Activated CD4-positive, alpha-beta T cell treated with anti-CD3 and anti-CD28 coated beads, Interleukin-2, amount 50 U/mL, for 1 hour (primary cell): ENCODE results near the gene MRPS27.

Experiments
- DNase-seq: peaks from one replicate; pipeline ENCODE4 v3.0.0-alpha.2; 2020

The MRPS27 gene

DNA sequence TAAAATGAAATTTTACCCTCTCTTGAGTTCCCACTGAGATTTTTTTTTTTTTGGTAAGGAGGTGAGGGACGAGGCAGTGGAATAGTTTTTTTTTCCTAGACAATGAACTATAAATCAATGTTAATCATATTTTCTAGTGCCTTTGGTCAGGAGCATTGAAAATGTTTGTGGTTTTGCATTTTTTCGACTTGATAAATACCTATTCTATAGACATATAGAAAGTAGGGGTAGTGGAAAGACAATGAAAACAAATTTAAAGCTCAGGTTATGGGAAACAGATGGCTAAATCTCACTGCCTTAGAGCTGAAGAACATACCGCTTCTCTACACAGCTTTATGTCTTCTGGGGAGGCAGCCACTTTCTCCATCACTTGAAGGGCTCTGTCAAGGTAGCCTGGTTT lies 94.3 kb downstream of the MRPS27 start:
- DNase-seq = no peak

DNA sequence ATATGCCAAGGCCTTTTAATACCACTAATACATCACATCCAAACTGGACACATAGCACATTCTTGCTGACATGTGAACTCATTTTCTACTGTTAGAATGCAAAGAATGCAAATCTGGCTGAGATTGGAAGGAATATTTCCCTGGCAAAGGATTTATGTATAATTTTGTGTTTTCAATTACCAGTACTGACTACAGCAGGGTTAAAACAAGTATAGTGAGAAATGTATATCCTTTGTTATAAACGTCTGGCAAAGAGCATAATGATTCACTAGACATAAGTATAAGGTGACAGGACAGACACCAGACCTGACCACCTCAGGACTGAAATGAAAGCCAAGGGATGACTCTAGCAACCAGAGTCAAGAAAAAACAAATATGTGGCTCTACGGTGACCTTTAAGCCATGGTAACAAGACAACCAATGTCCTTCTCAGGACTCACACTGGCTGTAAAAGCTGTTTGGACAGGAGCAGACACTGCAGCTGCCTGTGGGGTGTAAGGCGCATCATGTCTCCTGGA lies 95.0 kb downstream of the MRPS27 start:
- DNase-seq = no peak

DNA sequence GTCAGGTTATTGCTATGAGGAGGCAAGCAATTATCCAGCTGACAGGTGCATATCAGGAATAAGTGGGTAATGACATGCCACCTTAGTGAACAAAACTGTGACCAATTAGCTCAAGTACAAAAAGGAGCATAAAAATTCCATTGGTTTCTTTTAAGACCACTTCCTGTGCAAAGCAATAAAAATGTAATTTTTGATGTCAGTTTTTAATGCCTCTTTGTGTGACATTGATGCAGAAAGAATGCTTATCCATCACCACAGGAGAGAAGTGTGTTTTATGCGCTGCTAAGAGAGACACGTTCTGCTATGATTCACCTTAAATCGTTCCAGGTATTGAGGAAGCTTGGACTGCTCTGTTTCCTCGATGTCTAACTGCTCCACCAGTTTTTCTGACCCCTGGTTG lies 96.7 kb downstream of the MRPS27 start:
- no peak for DNase-seq

DNA sequence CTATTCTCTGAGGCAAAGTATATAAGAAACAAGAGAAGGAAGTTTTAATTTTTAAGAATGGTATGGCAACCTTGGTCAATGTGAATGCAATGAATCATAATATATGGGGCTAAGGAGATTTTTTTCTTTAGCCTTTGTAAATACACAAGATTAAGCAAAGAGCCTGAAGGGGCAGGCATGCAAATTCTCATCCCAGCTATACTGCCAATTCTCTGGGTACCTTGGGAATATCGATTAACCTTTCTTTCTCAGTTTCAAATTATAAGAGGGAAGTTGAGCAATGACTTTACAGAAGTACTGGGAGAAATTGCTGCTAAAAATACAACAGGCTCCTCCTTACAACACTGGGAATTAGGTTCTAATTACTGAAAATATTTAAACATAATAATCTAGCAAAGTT lies 97.5 kb downstream of the MRPS27 start:
- no peak for DNase-seq

DNA sequence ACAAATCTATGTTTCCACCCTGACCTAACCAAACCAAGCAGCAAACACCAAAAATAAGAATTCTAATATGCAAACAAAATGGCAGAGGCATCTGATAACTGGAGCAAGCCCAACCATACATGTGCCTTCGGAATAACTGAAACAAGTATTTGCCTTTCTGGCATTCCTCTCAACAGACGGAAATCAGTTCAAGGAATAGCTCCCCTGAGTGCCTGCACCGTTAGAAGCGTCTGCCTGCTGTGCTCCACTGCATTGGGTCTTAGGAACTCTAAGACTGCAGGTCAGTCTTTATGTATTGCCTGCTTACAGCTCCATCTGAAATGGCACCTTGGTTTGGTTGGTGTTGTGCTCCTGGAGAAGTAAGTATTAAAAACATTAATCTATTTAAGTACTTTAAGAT lies 98.5 kb downstream of the MRPS27 start:
- no peak for DNase-seq

DNA sequence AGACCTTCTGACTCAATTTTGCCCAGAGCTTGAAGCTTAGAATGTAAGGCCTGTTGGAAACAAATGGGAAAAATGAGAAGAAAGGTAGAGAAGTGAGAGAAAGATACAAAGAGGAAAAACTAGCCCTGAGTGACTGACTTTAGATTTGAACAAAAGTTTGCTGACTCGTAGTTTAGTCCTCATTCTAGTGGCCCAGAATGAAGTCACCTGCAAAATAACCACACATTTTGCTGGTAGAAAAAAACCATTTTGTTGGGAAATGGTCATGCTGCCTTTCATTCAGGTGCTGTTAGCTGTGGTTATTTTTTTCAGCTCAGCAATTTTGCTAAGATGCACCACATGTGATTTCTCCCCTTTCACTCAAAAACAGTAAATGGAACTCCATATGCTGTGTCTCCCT lies 98.9 kb downstream of the MRPS27 start:
- no peak for DNase-seq

DNA sequence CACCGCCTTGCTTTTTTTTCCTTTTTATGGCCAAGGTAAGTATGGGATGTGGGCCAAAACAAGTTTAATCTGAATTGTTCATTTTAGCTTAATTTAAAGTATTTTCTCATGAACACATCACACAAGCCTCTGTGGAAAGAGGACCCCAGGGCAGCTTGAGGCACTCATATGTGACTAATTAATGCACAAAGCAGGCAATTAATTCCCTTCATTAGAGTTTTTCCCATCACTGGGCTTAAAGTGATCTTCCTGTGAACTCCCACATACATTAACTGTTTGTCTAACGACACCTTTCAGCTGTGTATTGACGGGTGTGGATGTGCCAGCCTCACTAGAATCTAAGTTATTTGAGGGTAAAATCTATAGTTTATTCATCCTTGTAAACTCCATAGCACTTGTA lies 103.3 kb downstream of the MRPS27 start:
- DNase-seq = no peak

DNA sequence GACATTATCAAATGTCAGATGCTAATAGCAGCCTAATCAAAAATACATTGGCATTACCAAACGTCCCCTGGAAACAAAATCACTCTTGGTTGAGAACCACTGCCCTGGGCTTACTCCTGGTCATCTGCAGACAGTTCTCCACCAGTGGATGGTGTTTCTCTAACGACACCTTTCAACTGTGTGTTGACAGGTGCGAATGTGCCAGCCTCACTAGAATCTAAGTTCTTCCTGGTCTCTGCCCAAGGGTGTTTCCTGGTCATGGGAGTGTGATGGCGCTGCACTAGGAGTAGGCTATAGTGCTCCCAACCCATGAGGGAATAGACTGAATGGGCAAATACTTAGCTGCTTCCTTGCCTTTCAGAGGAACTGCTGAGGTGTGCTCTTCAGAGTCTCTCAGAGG lies 105.9 kb downstream of the MRPS27 start:
- no peak for DNase-seq

DNA sequence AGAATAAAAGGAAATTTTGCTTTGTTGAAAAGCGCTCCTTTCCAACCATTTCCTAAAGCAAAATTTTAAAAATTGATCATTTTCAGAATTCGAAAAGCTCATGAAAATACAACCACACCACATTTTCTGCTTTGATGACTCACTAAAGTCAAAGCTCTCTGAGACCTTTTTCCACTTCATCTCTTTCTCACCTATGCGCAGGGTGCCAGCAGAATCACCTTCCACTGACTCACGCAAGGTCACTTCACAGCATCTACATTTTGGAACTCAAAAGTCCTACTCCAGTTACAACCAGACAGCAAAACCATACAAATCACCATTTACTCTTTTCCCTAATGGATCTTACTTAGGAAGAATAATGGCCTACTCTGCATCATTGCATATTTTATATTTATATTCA lies 106.6 kb downstream of the MRPS27 start:
- DNase-seq = no peak

DNA sequence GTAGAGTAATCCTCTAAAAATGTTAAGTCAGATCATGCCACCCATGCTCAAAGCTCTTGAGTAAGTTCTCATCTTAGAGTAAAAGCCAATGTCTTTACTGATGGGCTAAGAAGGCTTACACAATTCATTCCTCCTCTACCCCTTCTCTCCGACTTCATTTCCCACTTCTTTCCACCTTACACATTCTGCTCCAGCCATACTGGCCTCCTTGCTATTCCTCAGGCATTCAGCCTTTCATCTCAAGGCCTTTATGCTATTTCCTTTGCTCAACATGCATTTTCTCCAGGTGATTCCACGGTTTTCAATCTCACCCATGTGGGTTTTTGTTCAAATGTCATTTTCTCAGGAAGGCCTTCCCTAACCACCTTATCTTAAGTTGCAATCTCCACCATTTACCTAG lies 107.9 kb downstream of the MRPS27 start:
- no peak for DNase-seq

DNA sequence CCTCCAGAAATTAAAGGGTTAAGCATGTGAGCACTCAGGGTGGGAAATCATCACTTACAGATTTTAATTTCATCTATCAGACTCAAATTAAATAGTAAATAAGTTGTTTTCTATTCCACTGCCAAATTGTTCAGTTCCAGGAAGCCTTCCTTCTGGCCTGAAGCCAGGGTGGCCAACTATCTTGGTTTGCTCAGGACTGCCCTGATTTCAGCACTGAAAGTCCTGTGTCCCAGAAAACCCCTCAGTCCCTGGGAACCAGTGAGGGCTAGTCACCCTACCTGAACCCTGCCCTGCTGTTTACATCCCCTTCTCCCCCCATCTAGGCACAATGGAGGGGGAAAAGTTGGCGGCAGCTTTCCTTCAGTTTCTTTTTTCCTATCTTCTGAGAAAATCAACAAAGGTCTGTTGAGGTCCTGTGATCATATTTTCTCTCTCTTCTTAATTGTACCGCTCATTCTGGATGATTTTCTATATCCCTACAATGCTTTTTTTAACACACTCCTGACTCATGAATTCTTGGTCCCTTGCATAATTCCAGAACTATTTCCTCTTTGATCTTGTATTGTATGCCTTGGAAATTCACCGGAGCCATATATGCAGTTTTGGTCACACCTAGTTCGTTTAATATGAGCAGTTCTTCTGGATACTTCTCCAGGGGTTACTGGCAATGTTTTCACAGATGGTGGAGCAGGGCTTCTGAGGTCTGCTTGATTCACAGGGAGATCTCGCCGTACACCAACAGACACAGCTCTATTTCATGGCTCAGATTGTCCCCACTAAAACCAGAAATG lies 109.0 kb downstream of the MRPS27 start:
- DNase-seq = no peak

DNA sequence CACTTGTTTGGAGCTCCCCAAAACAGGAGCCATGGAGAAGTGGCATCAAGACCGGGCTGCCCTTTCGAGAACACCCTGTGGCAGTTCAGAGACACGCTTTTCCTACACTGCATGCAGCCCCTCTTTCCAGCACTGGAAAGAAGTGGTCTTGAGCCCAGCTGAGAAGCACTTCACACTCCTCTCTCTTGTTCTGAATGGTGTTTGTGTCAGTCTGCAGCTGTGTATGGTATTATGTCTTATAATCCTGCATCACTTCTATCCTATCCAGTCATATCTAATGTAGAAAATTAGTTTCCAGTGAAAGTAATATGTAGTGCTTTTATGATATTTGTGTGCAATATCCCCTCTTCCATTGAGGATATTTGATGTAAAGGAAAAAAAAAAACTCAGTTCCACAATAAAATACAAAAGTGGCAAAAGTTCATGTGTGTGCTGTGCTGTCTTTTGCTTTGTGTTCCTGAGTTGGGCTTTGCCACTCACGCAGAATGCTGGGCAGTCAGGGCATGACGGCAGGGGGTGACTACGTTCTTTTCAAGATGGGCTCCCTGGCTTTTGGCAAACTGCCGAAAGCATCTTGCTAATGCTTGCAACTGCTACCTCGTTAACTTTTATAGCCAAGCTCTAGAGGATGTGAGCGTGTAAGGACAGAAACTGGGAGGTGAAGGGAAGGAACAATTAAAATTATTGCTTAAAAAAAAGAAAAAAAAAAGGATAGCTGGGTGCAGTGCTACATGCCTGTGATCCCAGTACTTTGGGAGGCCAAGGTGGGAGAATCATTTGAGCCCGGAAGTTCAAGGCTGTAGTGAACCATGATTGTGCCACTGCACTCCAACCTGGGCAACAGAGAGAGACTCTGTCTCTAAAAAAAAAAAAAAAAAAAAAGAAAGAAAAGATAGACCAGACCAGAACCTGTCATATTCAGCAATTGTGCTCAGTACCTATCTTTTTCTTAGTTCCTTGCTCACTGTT lies 110.6 kb downstream of the MRPS27 start:
- no peak for DNase-seq

DNA sequence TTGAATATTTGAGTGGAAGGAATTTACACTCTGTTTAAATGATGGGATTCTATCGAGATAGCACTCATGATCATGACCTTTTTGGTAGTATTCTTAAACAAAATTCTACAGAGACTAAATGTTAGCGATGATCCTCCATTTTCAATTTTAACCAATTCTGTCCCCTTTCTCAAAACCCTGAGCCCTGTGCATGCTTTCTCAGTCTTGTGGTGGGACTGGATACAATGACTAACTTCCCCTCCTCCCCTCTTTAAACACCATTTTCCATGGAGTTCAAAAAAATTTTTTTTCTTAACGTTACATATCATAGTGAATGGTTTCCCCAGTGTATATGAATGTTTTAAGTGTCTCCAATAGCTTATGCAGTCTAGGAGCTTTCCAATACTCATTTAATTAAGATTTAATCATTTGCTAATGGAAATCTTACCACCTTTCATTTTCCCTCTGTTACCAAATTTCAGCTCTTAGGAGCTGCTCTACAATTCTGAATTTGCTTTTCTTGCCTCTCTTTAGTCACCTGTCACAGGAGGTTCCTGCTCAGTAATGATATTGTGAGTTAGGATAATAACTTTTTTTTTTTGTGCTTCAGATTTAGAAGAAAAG lies 111.6 kb downstream of the MRPS27 start:
- no peak for DNase-seq

DNA sequence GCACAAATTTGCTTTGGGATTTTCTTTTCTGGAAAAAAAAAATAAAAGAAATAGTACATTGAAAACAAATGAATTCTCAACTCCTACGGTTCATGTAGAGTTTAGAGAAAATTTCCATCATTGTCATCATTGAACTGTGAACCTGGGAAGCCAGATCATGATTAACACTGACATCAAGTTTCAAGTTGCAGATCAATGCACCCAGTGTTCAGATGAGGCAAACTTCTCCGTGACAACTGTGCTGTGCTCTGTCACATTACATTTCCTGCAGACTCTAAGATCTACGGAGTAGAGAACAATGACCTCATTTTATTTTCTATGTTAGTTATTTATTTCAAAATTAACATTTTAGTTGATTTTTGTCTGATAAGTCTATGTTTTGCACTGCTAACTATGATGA lies 113.0 kb downstream of the MRPS27 start:
- DNase-seq = no peak

DNA sequence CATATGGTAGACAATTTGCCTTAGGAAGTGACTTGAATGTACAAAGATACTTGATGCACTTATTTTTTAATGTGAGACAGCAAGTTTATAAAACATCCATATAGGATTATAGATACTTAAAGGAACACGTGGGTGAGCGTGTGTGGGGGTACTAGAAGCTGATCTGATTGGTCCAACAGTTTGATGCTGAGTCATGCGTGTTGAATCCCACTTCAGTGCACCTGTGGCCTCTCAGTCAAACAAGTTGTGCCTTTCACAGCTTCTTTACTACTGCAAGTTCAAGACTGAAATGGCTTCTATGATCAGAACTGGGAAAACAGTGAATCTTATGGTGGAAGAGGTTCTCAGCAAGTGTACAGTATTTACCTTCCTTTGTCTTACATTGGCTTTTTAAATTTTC lies 113.9 kb downstream of the MRPS27 start:
- no peak for DNase-seq

DNA sequence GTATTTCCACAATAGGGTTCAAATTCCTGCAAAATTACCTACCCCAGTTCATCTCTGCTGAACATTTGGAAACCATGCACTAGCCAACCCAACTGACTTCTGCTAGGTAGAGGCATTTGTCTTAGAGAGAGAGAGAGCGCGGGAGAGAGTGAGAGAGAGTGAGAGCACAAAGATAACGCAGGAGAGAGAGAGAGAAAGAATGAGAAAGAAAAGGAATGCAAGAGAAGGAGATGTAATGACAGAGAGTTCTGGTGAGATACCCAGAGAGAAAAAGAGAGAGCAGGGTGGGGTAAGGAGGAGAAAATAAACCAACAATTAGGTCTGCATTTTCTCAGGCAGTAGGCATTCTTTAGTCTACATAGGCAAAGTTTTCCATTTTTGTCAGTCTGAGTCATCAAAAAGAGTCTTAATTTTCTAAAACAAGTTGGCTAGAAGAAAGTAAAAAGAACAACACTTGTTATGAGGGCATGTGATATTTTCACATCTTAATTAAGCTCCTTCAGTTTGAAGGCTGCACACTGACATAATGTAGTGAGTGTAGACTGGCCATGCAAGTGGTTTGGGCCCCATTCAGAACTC lies 114.5 kb downstream of the MRPS27 start:
- no peak for DNase-seq

DNA sequence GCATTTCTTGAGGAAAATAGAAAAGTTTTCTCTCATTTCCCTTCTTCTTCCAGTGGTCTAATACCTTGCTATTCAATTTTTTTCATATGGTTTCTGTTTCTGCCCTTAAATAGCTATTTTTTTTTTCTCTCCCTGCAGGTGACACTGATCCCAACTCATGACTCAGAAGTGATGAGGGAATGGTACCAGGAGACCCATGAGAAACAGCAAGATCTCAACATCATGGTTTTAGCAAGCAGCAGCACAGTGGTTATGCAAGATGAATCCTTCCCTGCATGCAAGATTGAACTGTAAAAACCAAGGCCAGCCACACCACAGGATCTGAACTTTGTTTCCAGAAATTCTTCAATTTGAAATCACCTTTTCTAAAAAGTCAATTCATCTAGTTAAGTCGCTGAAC lies 115.1 kb downstream of the MRPS27 start:
- DNase-seq = no peak

DNA sequence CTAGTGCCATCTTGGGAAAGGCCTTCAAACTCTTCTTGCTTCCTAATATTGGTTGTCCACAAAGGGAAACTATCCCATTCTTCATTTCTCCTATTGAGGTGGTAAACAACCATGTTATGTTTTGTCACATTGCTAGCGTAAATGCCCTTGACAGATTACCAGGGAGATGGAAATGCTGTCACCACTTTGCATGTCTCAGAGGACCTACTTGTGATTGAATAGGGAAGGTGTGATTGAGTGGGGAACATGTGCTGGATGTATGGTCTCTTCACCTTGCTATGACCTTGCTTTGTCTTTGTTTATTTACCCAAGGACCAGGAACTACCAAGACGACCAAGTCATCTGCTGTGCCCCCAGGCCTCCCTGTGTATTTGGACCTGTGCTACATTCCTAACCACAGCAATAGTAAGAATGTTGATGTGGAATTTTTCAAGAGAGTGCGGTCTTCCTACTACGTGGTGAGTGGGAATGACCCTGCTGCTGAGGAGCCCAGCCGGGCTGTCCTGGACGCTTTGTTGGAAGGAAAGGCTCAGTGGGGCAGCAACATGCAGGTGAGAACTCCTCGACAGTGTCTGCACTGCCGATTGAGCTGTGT lies 116.7 kb downstream of the MRPS27 start:
- no peak for DNase-seq

DNA sequence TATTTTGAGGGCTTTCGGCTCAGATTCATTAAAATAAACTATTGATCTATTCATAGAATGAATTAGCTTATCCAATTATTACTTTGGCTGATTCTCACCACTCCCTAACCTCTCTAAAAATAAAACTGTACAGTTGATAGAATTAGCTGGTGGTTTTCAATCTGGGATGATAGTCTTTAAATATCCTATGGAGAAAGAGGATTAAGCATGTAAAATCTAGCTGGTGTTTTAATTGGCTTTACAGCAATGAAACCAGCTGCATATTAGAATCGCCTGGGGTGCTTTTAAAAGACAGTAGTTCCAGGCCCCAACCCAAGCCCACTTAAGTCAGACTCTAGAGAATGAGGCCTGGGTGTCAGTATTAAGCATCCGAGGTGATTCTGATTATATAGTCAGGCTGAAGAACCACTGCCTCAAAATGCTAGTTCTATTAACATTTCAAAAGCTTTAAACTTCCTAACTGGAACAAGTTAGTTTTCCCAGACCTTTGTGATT lies 117.7 kb downstream of the MRPS27 start:
- no peak for DNase-seq

DNA sequence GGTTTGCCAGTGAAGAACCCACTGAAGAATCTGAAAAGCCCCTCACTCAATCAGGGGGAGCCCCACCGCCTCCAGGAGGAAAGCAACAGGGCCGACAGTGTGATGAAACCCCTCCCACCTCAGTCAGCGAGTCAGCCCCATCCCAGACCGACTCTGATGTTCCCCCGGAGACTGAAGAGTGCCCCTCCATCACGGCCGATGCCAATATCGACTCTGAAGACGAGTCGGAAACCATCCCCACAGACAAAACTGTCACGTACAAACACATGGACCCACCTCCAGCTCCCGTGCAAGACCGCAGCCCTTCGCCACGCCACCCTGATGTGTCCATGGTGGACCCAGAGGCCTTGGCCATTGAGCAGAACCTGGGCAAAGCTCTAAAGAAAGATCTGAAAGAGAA lies 120.4 kb downstream of the MRPS27 start:
- DNase-seq = no peak

DNA sequence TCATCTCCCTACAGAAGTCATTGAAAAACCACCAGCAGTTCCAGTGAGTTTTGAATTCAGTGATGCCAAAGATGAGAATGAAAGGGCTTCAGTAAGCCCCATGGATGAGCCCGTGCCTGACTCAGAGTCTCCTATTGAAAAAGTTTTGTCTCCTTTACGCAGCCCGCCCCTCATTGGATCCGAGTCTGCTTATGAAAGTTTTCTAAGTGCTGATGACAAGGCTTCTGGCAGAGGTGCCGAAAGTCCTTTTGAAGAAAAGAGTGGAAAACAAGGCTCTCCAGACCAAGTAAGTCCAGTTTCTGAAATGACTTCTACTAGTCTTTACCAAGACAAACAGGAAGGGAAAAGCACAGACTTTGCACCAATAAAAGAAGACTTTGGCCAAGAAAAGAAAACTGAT lies 122.6 kb downstream of the MRPS27 start:
- no peak for DNase-seq

DNA sequence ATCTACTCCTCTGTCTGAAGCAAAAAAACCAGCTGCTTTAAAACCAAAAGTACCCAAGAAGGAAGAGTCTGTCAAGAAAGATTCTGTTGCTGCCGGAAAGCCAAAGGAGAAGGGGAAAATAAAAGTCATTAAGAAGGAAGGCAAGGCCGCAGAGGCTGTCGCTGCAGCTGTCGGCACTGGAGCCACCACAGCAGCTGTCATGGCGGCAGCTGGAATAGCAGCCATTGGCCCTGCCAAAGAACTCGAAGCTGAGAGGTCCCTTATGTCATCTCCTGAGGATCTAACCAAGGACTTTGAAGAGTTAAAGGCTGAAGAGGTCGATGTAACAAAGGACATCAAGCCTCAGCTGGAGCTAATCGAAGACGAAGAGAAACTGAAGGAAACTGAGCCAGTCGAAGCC lies 124.5 kb downstream of the MRPS27 start:
- no peak for DNase-seq

DNA sequence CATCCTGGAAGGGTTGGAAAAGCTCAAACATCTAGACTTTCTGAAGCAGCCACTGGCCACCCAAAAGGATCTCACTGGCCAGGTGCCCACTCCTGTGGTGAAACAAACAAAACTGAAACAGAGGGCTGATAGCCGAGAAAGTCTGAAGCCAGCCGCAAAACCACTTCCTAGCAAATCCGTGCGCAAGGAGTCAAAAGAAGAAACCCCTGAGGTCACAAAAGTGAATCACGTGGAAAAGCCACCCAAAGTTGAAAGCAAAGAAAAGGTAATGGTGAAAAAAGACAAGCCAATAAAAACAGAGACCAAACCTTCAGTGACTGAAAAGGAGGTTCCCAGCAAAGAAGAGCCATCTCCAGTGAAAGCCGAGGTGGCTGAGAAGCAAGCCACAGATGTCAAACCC lies 125.2 kb downstream of the MRPS27 start:
- DNase-seq = no peak
